Activated CD4-positive, alpha-beta T cell treated with anti-CD3 and anti-CD28 coated beads, Interleukin-2, amount 50 U/mL, for 16 hours (primary cell): Measurements from ENCODE around the gene PSMD10.
A peak's percentile ranks its signal among the peaks of the same experiment; 100 is the strongest.

Experiments used
- DNase-seq: peaks from one replicate; pipeline ENCODE4 v3.0.0-alpha.2; 2020

PSMD10 gene

GRCh38 chrX:108070891-108071290, 20.5 kb downstream of the PSMD10 start:
- no peak for DNase-seq

- DNase-seq, result no peak
Observed at GRCh38 chrX:108068121-108068520, 23.2 kb downstream of the PSMD10 start.

GRCh38 chrX:108064613-108065012, 26.7 kb downstream of the PSMD10 start:
- DNase-seq, result no peak

- no peak for DNase-seq
Observed at GRCh38 chrX:108064001-108064400, 27.3 kb downstream of the PSMD10 start.

GRCh38 chrX:108059801-108060200, 31.5 kb downstream of the PSMD10 start:
- DNase-seq, result no peak

- no peak for DNase-seq
Observed at GRCh38 chrX:108055546-108055945, 35.8 kb downstream of the PSMD10 start.

- peak; percentile 9 for DNase-seq
Observed at GRCh38 chrX:108053218-108053617, 38.1 kb downstream of the PSMD10 start.

GRCh38 chrX:108049649-108050048, 41.7 kb downstream of the PSMD10 start:
- DNase-seq, result no peak

- DNase-seq, result no peak
Observed at GRCh38 chrX:108044554-108045256, 46.6 kb downstream of the PSMD10 start, which contains the start of gene VSIG1. TSS of gene VSIG1 (plus strand) at chrX:108045065. CDS start at chrX:108045131, 66 bp downstream.

- no peak for DNase-seq
Observed at GRCh38 chrX:108036298-108036973, 54.9 kb downstream of the PSMD10 start.

GRCh38 chrX:108034725-108035124, 56.6 kb downstream of the PSMD10 start:
- DNase-seq, result no peak
